Karpas-422 (cell line): Measurements from ENCODE around the gene PLEKHJ1. TPM values are rescaled to one million over a fixed set of nuclear protein-coding genes. Genes with fewer than 3 reads are reported as not detected.

ENCODE experiments used
- DNase-seq: peaks from one replicate; pipeline ENCODE4 v3.0.0-alpha.2; 2015
- H2AFZ ChIP-seq: fragments of 200-600 bp; sonication (generic); 2 replicates; pipeline ENCODE4 v1.6.1; 2014; ENCODE audit warnings: antibody characterized with exemption, low read length, mixed read lengths
- H3K27ac ChIP-seq: fragments of 200-600 bp; sonication (generic); 2 replicates; pipeline ENCODE4 v1.5.1; 2014; ENCODE audit warnings: mild to moderate bottlenecking, low read length, moderate library complexity
- H3K27me3 ChIP-seq: fragments of 200-600 bp; sonication (generic); 2 replicates; pipeline ENCODE4 v1.6.1; 2014; ENCODE audit warnings: low read length, mixed read lengths
- H3K36me3 ChIP-seq: fragments of 200-600 bp; sonication (generic); 2 replicates; pipeline ENCODE4 v1.6.1; 2014; ENCODE audit warnings: low read length, mixed read lengths; ENCODE audit not compliant: insufficient read depth
- H3K4me1 ChIP-seq: fragments of 200-600 bp; sonication (generic); 2 replicates; pipeline ENCODE4 v1.6.1; 2014; ENCODE audit warnings: mild to moderate bottlenecking, low read length, mixed read lengths
- H3K4me2 ChIP-seq: fragments of 200-600 bp; sonication (generic); 2 replicates; pipeline ENCODE4 v1.6.1; 2014; ENCODE audit warnings: low read length, low read depth, mild to moderate bottlenecking; ENCODE audit not compliant: poor library complexity, severe bottlenecking
- H3K4me3 ChIP-seq: fragments of 200-600 bp; sonication (generic); 2 replicates; pipeline ENCODE4 v1.5.1; 2014; ENCODE audit warnings: mild to moderate bottlenecking, antibody characterized with exemption, low read length, mixed read lengths
- H3K79me2 ChIP-seq: fragments of 200-600 bp; sonication (generic); 2 replicates; pipeline ENCODE4 v1.6.1; 2014; ENCODE audit warnings: mild to moderate bottlenecking, low read length, mixed read lengths
- H3K9ac ChIP-seq: fragments of 200-600 bp; sonication (generic); 2 replicates; pipeline ENCODE4 v1.6.0; 2014; ENCODE audit warnings: low read length
- H3K9me2 ChIP-seq: fragments of 200-600 bp; sonication (generic), shearing (Covaris generic); replicated peaks from 2 replicates; pipeline ENCODE4 v1.6.0; 2014; ENCODE audit warnings: mild to moderate bottlenecking, low read length, moderate library complexity; ENCODE audit not compliant: insufficient read depth
- H3K9me3 ChIP-seq: fragments of 300-700, 200-600 bp; sonication (generic); 2 replicates; pipeline ENCODE4 v1.6.1; 2014; ENCODE audit warnings: low read length, mixed read lengths
- H4K20me1 ChIP-seq: fragments of 200-600 bp; sonication (generic); 2 replicates; pipeline ENCODE4 v1.6.1; 2014; ENCODE audit warnings: mild to moderate bottlenecking, antibody characterized with exemption, low read length, low read depth; ENCODE audit not compliant: insufficient read depth
- total RNA-seq: library from RNA; depleted of rRNA; stranded (reverse); fragments of >200 nt; shearing (Covaris generic); gene quantifications from 2 replicates; pipeline ENCODE4 v1.2.3, GENCODE V29; 2014; ENCODE audit warnings: low replicate concordance

The PLEKHJ1 gene
- total RNA-seq, 1 experiment from 2014 or later = 57.4 TPM

GRCh38 chr19:2260341-2260805, 24.2 kb upstream of the PLEKHJ1 start:
- Histone ChIP-seq H3K9me3 (no peaks in the 10 kb centered on the region), H3K4me3 (no peak overlapping the region), H3K4me2 (no peak overlapping the region), H3K9me2 (no peaks in the 10 kb centered on the region), H3K36me3 (no peaks in the 10 kb centered on the region), H3K27ac (no peak overlapping the region), H3K4me1 (peaks cover 19% of the 10 kb centered on the region), H3K9ac (no peak overlapping the region), H3K79me2 (no peaks in the 10 kb centered on the region), H2AFZ (no peak overlapping the region), H4K20me1 (no peaks in the 10 kb centered on the region), H3K27me3 (no peaks in the 10 kb centered on the region)
- DNase-seq = no peak

GRCh38 chr19:2259336-2259735, 23.2 kb upstream of the PLEKHJ1 start:
- no peak for DNase-seq
- Histone ChIP-seq H3K9me3 (no peaks in the 10 kb centered on the region), H3K36me3 (no peaks in the 10 kb centered on the region), H4K20me1 (no peaks in the 10 kb centered on the region), H3K79me2 (no peaks in the 10 kb centered on the region), H3K27me3 (no peaks in the 10 kb centered on the region), H3K9ac (no peak overlapping the region), H3K4me2 (no peak overlapping the region), H3K27ac (no peak overlapping the region), H3K9me2 (no peaks in the 10 kb centered on the region), H3K4me1 (peaks cover 17% of the 10 kb centered on the region), H3K4me3 (no peak overlapping the region), H2AFZ (no peak overlapping the region)

- Histone ChIP-seq H2AFZ (no peak within 1 kb of the TSS), H3K9ac (no peak within 1 kb of the TSS)
Observed at GRCh38 chr19:2255982-2256685, 20.0 kb upstream of the PLEKHJ1 start, which contains the start of gene JSRP1. Gene JSRP1 (minus strand): TSS chr19:2256417. CDS start chr19:2255314, 1,103 bp downstream.

GRCh38 chr19:2255112-2255845, 19.1 kb upstream of the PLEKHJ1 start:
- no peak overlapping the region for H3K27ac ChIP-seq
- peaks cover 25% of the 10 kb centered on the region for H3K4me1 ChIP-seq
- no peaks in the 10 kb centered on the region for H3K27me3 ChIP-seq
- H4K20me1 ChIP-seq = peaks cover 12% of the 10 kb centered on the region
- no peaks in the 10 kb centered on the region for H3K9me2 ChIP-seq
- no peak overlapping the region for H2AFZ ChIP-seq
- H3K4me2 ChIP-seq = no peak overlapping the region
- H3K36me3 ChIP-seq = no peaks in the 10 kb centered on the region
- no peak for DNase-seq
- no peaks in the 10 kb centered on the region for H3K9me3 ChIP-seq
- H3K4me3 ChIP-seq = no peak overlapping the region
- H3K79me2 ChIP-seq = no peaks in the 10 kb centered on the region
- no peak overlapping the region for H3K9ac ChIP-seq

More at GRCh38 chr19:2255982-2256685, 20.0 kb upstream of the PLEKHJ1 start, which contains the start of gene JSRP1:
- peaks cover 12% of the 10 kb centered on the region for H4K20me1 ChIP-seq
- no peak within 1 kb of the TSS for H3K27ac ChIP-seq
- H3K36me3 ChIP-seq = no peaks in the 10 kb centered on the region
- no peak within 1 kb of the TSS for H3K4me3 ChIP-seq
- no peaks in the 10 kb centered on the region for H3K9me3 ChIP-seq
- H3K79me2 ChIP-seq = no peaks in the 10 kb centered on the region
- H3K4me2 ChIP-seq = no peak within 1 kb of the TSS
- H3K4me1 ChIP-seq = peaks cover 25% of the 10 kb centered on the region
- no peak for DNase-seq
- H3K9me2 ChIP-seq = no peaks in the 10 kb centered on the region
- no peaks in the 10 kb centered on the region for H3K27me3 ChIP-seq

GRCh38 chr19:2254064-2254872, 18.1 kb upstream of the PLEKHJ1 start:
- H4K20me1 ChIP-seq = peaks cover 12% of the 10 kb centered on the region
- H2AFZ ChIP-seq = no peak overlapping the region
- H3K36me3 ChIP-seq = no peaks in the 10 kb centered on the region
- no peak overlapping the region for H3K9ac ChIP-seq
- no peak overlapping the region for H3K4me3 ChIP-seq
- no peaks in the 10 kb centered on the region for H3K9me3 ChIP-seq
- H3K9me2 ChIP-seq = no peaks in the 10 kb centered on the region
- H3K4me1 ChIP-seq = peaks cover 25% of the 10 kb centered on the region
- no peak overlapping the region for H3K27ac ChIP-seq
- H3K4me2 ChIP-seq = no peak overlapping the region
- no peaks in the 10 kb centered on the region for H3K27me3 ChIP-seq
- no peaks in the 10 kb centered on the region for H3K79me2 ChIP-seq
- no peak for DNase-seq

- Histone ChIP-seq H4K20me1 (peaks cover 19% of the 10 kb centered on the region), H3K4me1 (peaks cover 22% of the 10 kb centered on the region), H3K4me2 (peak overlapping the region; percentile 47), H3K4me3 (no peak overlapping the region), H2AFZ (no peak overlapping the region), H3K36me3 (no peaks in the 10 kb centered on the region), H3K9ac (no peak overlapping the region), H3K27me3 (no peaks in the 10 kb centered on the region), H3K9me2 (no peaks in the 10 kb centered on the region), H3K9me3 (no peaks in the 10 kb centered on the region), H3K27ac (no peak overlapping the region), H3K79me2 (no peaks in the 10 kb centered on the region)
- peak; percentile 81 for DNase-seq
Observed at GRCh38 chr19:2253106-2254063, 17.3 kb upstream of the PLEKHJ1 start.

- peaks cover 19% of the 10 kb centered on the region for H4K20me1 ChIP-seq
- H3K79me2 ChIP-seq = no peaks in the 10 kb centered on the region
- H3K4me1 ChIP-seq = peaks cover 15% of the 10 kb centered on the region
- no peaks in the 10 kb centered on the region for H3K9me2 ChIP-seq
- no peaks in the 10 kb centered on the region for H3K36me3 ChIP-seq
- no peak for DNase-seq
- H2AFZ ChIP-seq = no peak overlapping the region
- no peak overlapping the region for H3K9ac ChIP-seq
- H3K27ac ChIP-seq = no peak overlapping the region
- peak overlapping the region; percentile 47 for H3K4me2 ChIP-seq
- no peaks in the 10 kb centered on the region for H3K27me3 ChIP-seq
- no peaks in the 10 kb centered on the region for H3K9me3 ChIP-seq
- H3K4me3 ChIP-seq = no peak overlapping the region
Observed at GRCh38 chr19:2252797-2253105, 16.6 kb upstream of the PLEKHJ1 start.
